ENCODE data around the gene MRM3. TPM values are rescaled to one million over a fixed set of nuclear protein-coding genes. Genes with fewer than 3 reads are reported as not detected.

MRM3 gene
- total RNA-seq, 6 experiments from 2014 or later = 10.0 to 18.1 (median 13.4) TPM

DNA sequence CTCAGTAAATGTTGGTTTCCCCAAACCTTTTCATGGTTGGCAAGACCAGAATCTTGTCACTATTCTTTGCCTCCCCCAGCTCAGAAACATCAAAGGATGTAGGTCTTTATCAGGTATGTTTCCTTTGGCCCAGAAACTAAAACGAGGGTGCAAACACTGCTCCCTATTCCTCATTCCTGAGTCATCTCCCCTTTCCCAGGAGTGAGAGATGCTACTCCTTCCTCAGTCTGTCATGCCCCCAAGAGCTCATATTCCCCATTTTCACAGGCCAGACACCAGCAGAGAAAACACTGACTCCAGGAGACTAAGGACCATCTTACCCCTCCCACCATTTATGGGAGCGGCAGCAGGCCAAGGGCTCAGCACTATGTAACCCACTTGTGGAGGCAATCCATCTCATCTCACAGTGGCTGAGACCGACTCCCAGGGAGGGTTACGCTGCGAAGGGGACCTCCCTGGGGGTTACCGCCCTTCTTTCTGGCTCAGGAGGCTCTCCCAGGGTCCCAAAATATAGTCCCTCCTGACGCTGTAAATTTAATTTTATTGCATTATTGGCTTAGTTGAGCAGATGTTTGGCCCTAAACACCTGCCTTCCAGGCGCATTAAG is 31.6 kb upstream of the MRM3 start:
- Histone ChIP-seq H3K36me3 (peaks cover 0 to 10% (median 4%) of the 10 kb centered on the region in 4 donors), H3K27me3 (no peaks in the 10 kb centered on the region), H3K4me1 (peaks cover 0 to 12% (median 4%) of the 10 kb centered on the region in 4 donors), H3K27ac (no peak overlapping the region), H3K9me3 (no peaks in the 10 kb centered on the region), H3K4me3 (no peak overlapping the region)
- no peak for ATAC-seq
- WGBS (ENCODE audit: insufficient coverage, low coverage, low lambda C conversion rate, missing lambda C conversion rate) = 70% methylated on average over 3 of the region's 8 CpGs
- no peak for TF ChIP-seq POLR2A (IDR thresholded peaks at IDR 0.05)
- TF ChIP-seq, protein P1, sequence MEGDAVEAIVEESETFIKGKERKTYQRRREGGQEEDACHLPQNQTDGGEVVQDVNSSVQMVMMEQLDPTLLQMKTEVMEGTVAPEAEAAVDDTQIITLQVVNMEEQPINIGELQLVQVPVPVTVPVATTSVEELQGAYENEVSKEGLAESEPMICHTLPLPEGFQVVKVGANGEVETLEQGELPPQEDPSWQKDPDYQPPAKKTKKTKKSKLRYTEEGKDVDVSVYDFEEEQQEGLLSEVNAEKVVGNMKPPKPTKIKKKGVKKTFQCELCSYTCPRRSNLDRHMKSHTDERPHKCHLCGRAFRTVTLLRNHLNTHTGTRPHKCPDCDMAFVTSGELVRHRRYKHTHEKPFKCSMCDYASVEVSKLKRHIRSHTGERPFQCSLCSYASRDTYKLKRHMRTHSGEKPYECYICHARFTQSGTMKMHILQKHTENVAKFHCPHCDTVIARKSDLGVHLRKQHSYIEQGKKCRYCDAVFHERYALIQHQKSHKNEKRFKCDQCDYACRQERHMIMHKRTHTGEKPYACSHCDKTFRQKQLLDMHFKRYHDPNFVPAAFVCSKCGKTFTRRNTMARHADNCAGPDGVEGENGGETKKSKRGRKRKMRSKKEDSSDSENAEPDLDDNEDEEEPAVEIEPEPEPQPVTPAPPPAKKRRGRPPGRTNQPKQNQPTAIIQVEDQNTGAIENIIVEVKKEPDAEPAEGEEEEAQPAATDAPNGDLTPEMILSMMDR (IDR thresholded peaks at IDR 0.05) = no peak
- intact Hi-C loops (cut with DNase I) = no loop called here
- no peak for DNase-seq

DNA sequence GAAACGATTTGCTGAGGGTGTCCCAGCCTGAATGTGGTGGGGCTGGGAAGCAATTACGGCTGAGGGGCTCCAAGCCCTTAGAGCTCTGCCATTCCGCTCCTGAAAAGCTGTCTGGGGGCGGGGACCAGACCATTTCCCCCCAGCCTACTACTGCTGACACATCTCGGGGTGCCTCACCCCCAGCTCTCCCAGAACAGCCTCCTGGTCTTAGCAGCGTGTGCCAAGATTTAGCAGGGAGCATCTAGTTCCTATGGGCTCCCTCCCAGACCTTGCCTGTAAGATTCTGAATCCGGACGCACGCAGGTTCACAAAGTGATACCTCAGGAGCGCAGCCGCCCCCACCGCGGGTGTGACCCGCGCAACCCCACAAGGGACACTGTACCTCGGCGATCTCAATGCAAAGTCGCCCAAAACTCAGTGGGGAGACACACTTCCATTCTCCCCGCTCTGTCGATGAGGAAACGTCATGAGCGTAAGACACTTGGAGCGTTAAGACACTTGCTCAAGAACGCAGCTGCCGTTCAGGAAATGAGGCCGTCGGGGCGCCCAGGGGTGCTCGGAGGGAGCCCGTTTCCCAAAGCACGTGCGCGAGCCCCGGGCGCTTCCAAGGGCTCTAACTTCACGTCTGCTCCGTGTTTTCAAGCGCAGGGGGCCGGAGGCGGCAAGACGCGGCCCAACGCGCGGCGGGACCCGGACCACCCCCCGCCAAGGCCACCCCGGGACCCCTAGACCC is 30.7 kb upstream of the MRM3 start:
- intact Hi-C loops (cut with DNase I) = no loop called here
- Histone ChIP-seq H3K9me3 (no peaks in the 10 kb centered on the region), H3K27me3 (no peaks in the 10 kb centered on the region), H3K4me1 (peaks cover 0 to 12% (median 4%) of the 10 kb centered on the region in 4 donors), H3K4me3 (peak overlapping the region; percentile 74 to 84 (median 83)), H3K27ac (peak overlapping the region; percentile 45 to 59 (median 55)), H3K36me3 (peaks cover 0 to 10% (median 4%) of the 10 kb centered on the region in 4 donors)
- ATAC-seq (peak in 3 of 4 donors; percentile 2 to 9 (median 7)), DNase-seq (peak in 2 of 3 donors; percentile 43 to 62)
- TF ChIP-seq, protein P1 (IDR thresholded peaks at IDR 0.05) = no peak
- TF ChIP-seq POLR2A (IDR thresholded peaks at IDR 0.05) = no peak
- WGBS (ENCODE audit: insufficient coverage, low coverage, low lambda C conversion rate, missing lambda C conversion rate) = 9% methylated on average over 5 of the region's 49 CpGs

DNA sequence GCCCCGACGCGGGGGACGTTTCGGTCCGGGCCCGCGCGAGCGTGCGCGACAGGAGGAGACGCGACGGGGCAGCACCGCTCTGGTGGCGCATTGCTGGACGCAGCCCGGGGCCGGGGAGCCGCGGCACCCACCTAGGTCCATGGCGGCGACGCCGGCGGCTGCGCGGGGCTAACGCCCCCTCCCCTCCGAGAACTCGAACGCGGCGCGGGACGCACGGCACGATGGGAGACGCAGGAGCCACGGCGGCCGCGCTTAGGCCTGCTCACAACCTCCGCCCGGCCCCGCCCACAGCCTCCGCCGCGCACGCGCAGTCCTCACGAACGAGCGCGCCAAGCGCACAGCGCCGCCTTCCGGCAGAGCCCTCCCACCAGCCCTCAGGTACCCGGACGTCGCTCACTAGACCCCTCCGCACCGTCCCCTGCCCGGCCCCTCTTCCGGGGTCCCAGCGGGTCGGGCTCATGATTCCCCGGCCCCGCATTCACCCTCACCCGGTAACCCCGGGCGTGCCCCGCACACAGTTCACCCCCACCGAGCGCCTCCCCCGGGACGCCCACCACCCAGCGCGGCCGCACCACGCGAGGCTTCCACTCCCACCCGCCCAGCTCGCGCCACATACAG is 30.0 kb upstream of the MRM3 start, which contains the start of gene GEMIN4:
Gene GEMIN4 (minus strand): TSS at position 263 of the 618 bp plus-strand sequence. CDS start 122 bp downstream, at position 141.
- no CpG with 5 or more reads among the region's 87 CpGs for WGBS (ENCODE audit: insufficient coverage, low coverage, low lambda C conversion rate, missing lambda C conversion rate)
- ATAC-seq (peak; percentile 93 to 98 (median 96)), DNase-seq (peak; percentile 94 to 95 (median 94))
- Histone ChIP-seq H3K36me3 (peaks cover 0 to 5% (median 3%) of the 10 kb centered on the region in 4 donors), H3K4me3 (peak within 1 kb of the TSS; percentile 74 to 84 (median 83)), H3K4me1 (peaks cover 0 to 12% (median 4%) of the 10 kb centered on the region in 4 donors), H3K9me3 (no peaks in the 10 kb centered on the region), H3K27me3 (no peaks in the 10 kb centered on the region), H3K27ac (peak within 1 kb of the TSS; percentile 55 to 71 (median 59))
- intact Hi-C loops (cut with DNase I) = no loop called here
- TF ChIP-seq, protein P1 (IDR thresholded peaks at IDR 0.05) = peak; percentile 95 to 97 (median 96)
- TF ChIP-seq POLR2A (IDR thresholded peaks at IDR 0.05) = peak; percentile 68

DNA sequence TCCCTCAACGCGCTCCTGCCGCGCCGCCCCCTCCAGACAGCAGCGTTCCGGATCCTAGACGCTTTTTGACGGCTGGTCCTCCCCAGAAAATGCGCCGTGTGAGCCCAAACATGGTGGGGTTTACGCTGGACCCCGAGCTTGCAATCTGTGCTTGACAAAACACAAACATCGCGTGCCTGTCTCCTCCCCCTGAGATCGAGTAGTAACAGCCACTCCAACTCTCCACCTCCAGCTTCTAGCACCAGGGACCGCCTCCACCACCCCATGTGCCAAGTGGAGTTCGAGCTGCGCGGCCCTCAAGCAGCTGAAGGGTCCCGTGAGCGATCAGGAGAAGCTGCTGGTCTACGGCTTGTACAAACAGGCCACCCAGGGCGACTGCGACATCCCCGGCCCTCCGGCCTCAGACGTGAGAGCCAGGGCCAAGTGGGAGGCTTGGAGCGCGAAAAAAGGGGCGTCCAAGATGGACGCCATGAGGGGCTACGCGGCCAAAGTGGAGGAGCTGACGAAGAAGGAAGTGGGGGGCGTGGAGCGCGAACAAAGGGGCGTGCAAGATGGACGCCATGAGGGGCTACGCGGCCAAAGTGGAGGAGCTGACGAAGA is 29.4 kb upstream of the MRM3 start:
- Histone ChIP-seq H3K27me3 (no peaks in the 10 kb centered on the region), H3K27ac (peak overlapping the region; percentile 55 to 71 (median 59)), H3K4me1 (peaks cover 0 to 12% (median 4%) of the 10 kb centered on the region in 4 donors), H3K4me3 (peak overlapping the region; percentile 74 to 84 (median 83)), H3K9me3 (no peaks in the 10 kb centered on the region), H3K36me3 (peaks cover 0 to 2% (median under 1%) of the 10 kb centered on the region in 4 donors)
- ATAC-seq (peak; percentile 72 to 85 (median 82)), DNase-seq (peak; percentile 71 to 85 (median 83))
- TF ChIP-seq, protein P1 (IDR thresholded peaks at IDR 0.05) = no peak
- no peak for TF ChIP-seq POLR2A (IDR thresholded peaks at IDR 0.05)
- intact Hi-C loops (cut with DNase I) = no loop called here
- 36% methylated on average over 24 of the region's 43 CpGs for WGBS (ENCODE audit: insufficient coverage, low coverage, low lambda C conversion rate, missing lambda C conversion rate)
